ENCODE measurements around the gene HNRNPF.
A peak's percentile ranks its signal among the peaks of the same experiment; 100 is the strongest.

HNRNPF gene

DNA sequence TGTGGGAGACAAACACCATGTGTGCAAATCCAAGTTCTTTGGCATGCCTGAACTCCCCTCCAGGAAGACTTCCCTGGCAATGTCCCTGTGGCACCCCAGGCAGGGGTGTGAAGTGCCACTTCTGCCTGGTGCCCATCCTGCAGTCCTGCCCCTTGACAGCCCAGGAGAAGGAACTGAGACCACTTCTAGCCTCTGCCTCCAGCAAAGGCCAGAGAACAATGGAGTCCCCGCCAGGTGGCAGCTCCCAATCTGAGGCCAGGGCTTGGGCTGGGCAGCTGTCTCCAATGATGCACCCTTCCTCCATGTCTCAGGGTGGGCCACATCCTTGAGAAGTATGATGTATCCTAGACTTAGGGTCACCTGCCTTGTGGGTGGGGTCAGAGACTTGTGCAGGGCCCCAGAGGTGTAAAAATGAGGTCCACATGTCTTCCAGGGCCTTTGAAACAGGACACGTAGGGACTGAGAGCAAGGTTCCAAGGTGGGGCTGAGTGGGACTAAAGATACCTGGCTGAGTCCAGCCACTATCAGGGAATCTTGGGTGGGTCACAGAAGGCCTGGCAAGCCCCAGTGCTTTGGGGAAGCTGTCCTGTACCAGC is 32.1 kb downstream of the HNRNPF start:
- no peak for DNase-seq (ENCODE audit: low read depth, low spot score)

DNA sequence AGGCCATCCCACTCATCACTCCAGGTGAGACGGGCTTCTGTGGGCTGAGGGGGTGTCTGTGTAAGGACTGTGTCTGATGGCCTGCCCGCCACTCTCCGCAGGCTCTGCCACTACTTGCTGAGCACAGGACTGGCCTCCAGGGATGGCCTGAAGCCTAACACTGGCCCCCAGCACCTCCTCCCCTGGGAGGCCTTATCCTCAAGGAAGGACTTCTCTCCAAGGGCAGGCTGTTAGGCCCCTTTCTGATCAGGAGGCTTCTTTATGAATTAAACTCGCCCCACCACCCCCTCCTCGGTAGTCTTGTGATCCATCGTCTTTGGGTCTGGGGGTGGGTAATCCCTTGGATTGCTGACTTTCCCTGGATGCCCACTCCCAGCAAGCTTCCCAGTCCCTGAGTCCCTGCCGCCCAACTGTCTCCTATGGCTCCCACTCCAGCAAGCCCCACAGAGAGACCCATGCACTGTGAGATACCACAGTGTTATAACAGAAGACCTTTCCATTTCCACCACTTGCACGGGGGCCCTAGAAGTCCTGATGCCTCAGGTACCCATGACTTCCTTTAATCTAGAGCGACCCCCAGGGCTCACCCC is 32.8 kb downstream of the HNRNPF start:
- DNase-seq (ENCODE audit: low read depth, low spot score) = no peak

DNA sequence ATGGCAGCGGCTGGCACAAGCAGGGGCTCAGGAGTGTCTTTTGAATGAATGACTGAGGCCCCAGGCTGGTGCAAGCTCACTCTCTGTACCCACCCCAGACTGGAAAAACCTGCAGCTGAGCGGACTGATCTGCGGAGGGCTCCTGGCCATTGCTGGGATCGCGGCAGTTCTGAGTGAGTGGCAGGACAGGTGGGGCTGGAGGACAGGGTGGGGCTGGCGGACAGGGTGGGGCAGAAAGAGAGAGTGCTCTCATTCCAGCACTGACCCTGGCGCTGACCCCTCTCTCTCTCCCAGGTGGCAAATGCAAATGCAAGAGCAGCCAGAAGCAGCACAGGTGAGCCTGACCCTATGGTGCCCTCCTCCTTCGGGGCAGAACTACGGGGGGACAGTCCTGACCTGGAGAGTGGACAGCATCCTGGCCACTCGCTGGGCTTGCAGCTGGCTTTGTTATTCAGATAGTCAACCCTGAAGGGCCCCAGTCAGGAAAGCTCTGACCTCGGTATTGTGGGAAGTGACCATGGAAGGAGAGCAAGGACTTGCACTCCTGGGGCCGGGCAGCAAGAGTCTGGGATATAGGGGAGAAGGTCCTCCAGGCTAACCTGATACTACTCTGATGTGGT is 33.5 kb downstream of the HNRNPF start:
- no peak for DNase-seq (ENCODE audit: low read depth, low spot score)

DNA sequence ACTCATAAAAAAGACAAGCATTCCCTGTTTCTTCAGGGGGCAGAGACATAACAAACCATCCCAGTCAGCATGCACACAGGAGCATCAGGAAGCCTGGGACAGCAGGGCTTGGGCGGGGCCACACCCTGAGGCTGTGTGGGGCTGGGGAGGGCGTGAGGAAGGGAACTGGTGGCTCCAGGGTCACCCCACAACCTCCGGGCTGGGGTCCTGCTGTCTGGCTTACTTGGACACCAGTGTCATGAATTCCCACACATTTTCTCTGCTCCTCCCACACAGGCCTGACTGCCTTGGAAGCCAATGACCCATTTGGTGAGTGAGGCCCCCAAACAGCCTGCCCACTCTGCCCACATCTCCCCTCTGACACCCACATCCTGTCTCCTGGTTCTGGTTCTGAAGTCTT is 34.8 kb downstream of the HNRNPF start:
- no peak for DNase-seq (ENCODE audit: low read depth, low spot score)

DNA sequence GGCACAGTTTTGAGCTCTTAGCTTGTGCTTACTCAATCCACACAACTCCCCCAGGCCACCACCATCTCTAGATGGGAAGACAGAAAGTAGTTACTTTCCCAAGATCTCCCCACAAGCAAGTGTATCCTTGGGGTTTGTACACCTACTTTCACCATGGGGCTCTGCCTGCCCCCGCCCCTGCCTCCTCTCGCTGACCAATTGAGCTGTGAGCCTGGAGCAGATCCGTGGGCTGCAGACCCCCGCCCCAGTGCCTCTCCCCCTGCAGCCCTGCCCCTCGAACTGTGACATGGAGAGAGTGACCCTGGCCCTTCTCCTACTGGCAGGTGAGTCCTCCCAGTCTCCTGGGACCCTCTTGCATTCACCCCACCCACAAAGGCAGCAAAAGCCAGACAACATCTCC is 35.5 kb downstream of the HNRNPF start:
- DNase-seq (ENCODE audit: low read depth, low spot score) = no peak

DNA sequence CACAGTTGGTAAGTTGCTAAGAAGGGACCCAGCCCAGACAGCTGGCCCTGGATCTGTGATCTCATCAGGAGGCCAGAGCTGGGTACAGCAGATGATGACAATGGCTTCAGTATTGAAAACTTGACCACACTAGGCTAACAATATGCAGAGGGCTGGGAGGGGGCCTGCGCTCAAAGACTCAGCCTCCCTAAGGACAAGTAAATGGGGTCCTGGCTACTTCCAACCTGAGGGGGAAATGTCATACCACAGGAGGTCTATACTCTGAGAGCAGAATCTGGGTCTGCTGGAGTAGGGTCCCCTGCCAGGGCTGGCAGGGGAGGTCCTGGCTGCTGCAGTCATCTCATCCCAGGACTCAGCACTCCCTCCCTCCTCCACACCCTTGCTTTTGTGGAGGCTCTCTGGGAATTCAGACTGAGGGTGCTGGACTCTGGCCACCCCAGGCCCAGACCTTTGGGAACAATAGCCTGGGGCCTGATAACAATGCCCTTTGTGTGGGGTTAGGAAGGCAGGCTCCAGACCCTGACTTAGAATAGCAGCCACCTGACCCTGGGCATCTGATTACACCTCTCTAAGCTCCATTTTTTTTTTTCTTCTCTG is 36.1 kb downstream of the HNRNPF start:
- DNase-seq (ENCODE audit: low read depth, low spot score) = no peak

DNA sequence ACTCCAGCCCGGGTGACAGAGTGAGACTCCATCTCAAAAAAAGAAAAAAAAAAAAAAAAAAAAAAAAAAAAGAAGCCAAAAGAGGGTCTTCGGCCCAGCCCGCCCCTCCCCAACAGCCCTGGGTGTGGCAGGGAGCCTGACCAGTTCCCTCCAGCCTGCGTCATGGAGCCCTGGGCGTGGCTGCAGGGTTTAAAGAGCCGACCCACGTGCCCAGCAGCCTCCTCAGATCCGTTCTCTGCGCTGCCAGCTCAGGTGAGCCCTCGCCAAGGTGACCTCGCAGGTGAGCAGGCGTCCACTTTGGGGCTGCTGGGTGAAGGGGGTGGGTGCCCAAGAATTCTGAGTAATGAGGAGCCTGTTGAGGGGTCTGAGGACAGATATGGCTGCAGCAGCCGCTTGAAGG is 37.6 kb downstream of the HNRNPF start, which contains the start of gene FXYD4:
Gene FXYD4, plus strand, starts transcription at position 219 of the 400 bp plus-strand sequence. CDS start 2,111 bp downstream, outside the sequence.
- no peak for DNase-seq (ENCODE audit: low read depth, low spot score)

DNA sequence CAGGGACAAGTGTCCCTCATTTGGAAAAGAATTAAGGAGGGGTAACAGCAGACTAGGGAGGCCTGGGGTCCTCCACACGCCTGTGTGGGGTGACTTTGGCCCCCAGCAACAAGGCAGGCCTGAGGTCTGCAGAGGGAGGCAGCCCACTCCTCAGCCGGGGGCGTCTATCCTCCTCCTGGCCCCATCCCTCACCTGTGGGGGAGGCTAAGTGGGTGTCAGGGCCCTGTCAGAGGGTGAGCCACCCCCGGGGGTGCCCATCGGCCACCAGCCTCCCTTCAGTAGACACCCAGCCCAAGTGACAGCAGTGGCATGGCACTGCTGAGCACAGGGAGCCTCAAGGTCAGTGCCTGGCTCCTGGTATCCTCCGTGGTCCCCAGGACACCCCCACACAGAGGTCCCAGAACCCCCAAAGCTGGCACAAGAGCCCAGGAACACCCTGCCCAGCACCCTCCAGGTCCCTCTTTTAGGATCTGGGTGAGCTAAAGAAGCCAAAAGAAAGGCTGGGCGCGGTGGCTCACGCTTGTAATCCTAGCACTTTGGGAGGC is 38.2 kb downstream of the HNRNPF start:
- no peak for DNase-seq (ENCODE audit: low read depth, low spot score)

DNA sequence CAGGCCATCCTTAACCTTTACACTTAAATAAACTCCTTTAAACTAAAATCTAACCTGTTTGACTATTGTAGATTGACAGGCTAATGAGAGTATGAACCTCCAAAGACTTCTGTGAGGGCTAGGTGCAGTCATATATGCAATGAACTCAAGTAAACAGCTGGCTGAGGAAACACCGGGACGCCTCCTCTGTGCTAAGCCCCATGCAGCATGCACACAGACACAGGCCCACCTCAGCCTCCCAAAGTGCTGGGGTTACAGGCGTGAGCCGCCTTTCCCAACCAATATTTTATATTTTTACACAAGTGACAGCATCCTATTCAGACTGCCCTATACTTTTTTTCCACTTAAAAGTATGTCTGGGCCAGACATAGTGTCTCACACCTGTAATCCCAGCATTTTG is 39.1 kb downstream of the HNRNPF start:
- no peak for DNase-seq (ENCODE audit: low read depth, low spot score)

DNA sequence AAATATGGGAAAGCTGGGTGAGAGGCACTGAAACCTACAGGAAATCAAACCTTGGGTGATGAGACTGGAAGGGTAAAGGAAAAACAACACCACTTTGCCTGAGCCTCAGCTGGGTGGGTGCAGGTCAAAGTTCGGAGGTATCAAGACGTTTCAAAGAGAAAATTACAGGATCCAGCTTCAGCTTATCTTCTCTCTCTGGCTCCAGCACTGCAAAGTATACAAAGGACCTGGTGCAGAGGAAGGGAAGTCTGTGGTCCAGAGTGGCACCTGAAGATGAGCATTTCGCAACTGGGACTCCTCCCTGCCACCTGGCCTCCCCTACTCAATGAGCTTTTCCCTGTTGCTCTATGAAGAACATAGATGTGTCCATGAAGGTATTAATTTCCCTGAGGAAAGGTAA is 44.0 kb downstream of the HNRNPF start:
- DNase-seq (ENCODE audit: low read depth, low spot score) = no peak

DNA sequence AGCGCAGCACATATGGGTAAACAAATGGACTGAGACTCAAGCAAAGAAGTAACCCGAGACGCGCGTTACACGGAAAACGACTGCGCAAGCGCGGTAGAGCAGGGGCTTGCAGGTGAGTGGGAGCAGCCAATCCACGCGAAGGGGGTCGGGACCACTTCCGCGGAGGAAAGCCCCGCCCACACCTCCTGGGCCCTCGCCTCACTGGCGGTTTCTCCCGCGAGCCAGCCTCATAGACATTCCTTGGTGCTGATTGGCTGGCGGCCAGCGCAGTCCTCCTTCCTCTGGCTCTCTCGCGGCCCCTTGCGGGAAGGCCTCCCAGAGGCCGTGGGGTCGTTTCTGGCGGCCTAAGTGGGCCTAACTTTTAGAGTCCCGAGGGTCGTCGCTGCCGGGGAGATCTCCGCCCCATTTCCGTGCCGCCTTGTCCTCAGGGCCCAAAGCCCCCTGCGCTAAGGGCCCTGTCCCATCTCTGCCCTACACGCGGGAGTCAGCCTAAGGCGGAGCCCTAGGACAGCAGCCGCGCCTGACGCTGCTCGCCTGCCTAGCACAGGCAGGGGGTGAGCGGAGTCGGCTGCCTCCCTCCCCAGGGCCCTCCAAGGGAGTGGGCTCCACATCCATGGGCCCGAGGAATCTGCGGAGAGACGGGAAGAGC is 46.7 kb downstream of the HNRNPF start:
- DNase-seq (ENCODE audit: low read depth, low spot score) = peak; percentile 92

DNA sequence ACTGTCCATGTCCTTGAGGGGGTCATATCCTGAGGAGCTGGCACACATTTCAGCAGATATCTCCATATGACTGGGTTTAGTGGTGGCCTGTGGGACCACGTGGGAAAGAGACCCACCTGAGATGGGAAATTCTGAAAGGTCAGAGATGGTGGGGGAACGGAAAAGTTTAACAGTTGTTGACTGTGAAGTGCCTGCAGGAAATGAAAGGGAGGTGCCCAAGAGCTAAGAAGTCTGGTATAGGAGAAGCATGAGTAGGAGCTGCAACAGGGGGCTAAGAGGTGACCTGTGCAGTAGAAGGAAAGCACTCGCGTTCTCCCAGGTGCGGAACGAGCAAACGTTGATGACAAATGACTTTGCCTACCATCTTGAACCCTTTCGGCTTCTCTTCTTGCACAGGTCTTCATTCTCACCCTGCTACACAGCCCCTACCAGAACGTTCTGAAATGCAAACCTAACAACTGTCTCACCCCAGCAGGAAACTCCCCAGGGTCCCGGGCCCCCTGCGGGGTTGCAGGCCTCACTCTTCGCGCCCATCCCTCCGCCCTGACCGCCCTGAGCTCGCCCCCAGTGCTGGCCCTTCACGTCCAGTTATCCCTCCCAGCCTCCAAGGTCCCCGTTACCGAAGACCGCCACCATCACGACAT is 47.3 kb downstream of the HNRNPF start:
- no peak for DNase-seq (ENCODE audit: low read depth, low spot score)

DNA sequence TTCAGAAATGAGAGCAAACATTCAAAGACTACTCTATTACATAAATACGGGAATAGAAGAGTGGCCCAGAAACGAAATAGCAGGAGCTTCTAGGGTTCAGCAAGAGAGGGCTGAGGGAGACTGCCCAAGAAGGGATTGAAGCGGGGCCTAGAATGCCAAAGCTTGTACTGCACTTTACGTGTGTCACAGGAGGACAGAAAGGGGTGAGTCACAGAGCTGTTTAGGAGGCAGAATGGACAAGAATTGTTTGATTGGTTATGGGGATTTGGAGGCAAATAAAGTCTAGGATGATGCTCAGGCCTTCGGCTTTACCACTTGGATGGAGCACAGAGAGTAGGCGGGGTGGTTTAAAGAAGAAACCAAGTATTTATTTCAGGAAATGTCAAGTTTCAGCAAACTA is 48.9 kb downstream of the HNRNPF start:
- no peak for DNase-seq (ENCODE audit: low read depth, low spot score)

DNA sequence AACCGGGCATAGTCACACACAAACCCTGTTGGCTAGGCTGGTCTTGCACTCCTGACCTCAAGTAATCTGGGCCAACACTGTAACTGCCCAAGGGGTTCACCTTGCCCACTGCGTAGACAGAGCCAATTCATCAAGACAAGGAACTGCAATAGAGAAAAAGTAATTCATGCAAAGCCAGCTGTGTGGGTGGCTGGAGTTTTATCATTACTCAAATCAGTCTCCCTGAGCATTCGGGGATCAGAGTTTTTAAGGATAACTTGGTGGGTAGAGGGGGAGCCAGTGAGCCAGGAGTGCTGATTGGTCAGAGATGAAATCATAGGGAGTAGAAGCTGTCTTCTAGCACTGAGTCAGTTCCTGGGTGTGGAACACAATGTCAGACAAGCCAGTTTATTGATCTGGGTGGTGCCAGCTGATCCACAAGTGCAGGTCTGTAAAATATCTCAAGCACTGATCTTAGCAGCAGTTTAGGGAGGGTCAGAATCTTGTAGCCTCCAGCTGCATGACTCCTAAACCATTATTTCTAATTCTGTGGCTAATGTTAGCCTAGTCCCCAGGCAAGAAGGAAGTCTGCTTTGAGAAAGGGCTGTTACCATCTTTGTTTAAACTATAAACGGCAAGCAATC is 53.1 kb downstream of the HNRNPF start:
- no peak for DNase-seq (ENCODE audit: low read depth, low spot score)

DNA sequence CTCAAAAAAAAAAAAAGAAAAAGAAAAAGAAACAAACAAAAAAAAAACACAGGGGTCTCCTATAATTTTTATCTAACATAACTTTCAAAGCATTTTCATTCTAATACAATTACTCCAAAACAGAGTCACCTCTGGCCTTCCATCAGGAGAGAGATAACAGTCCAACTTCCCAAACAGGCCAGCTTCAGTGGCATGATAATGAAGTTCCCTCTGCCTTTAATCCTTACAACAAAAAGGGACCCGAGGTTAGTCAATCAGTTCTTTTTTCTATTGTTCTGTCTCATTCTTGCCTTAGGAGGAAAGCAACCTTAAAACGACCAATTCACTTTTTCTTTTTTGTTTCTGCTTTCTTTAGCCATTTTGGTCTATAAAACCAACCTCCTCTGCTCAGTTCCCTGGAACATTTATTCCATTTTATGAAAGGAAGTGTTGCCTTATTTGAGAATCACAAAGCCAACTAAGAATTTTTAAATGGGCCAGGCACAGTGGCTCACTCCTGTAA is 54.1 kb downstream of the HNRNPF start:
- DNase-seq (ENCODE audit: low read depth, low spot score) = no peak

DNA sequence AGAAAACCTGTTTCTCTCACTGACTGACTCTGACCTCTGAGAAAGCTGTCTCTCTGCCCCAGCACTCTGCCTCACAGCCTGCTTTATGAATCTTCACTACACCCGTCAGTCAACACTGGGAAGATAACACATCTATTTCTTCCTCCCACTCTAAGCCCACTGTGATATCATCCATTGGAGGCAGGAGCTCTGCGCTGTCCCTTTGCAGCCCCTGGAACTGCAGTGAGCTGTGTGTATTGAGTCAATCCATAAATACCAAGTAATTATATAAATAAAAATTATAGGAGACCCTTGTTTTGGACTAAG is 54.7 kb downstream of the HNRNPF start:
- DNase-seq (ENCODE audit: low read depth, low spot score) = no peak

DNA sequence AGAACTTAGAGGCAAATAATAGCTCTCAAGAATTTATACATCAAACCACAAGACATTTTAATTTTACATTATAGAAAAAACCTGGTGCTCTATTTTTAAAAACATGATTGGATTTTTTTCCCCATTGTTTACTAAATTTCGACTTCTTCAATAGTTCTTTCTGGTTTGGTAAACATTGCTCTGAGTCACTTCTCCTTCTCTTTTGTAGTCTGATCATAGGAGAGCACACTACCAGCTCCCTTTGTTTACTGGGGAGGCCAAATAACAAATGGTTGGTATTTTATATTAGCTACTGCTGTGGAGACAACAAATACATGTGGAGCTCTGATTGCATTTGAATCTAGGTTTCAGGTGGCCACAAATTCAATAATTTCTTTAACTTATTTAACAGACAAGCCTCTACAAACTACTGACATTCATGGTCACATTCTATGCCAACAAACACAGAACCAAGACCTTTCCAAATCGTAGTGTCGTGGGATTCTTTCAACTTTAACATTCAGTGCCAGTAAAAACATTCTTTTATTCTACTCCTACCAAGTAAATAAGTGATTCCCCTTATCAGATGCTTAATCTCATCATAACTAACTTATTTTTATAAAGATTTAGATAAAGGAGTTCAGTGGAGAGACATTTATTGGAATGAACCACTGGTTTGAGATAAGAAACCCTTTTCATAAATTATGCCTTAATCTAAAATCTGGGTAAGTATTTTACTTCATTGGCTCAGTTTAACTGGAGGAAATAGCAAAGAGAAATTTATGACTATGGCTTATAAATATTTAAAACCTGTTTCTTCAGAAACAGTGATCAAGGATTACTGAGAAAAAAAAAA is 55.3 kb downstream of the HNRNPF start:
- DNase-seq (ENCODE audit: low read depth, low spot score) = no peak

DNA sequence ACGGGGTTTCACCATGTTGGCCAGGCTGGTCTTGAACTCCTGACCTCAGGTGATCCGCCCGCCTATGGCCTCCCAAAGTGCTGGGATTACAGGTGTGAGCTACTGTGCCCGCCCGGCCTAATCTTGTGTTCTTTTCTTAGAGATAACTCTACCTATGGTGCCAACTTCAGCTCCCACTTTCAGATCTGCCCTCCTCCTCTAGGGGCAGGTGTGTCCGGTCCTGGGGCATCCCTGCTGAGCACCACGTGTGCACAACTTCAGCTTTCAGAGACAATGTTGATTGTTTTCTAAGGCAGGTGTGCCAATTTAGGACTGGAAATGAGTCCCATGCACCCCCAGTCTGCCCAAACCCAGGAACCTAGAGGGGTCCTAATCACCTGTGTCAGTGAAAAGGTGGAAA is 56.0 kb downstream of the HNRNPF start:
- DNase-seq (ENCODE audit: low read depth, low spot score) = no peak

DNA sequence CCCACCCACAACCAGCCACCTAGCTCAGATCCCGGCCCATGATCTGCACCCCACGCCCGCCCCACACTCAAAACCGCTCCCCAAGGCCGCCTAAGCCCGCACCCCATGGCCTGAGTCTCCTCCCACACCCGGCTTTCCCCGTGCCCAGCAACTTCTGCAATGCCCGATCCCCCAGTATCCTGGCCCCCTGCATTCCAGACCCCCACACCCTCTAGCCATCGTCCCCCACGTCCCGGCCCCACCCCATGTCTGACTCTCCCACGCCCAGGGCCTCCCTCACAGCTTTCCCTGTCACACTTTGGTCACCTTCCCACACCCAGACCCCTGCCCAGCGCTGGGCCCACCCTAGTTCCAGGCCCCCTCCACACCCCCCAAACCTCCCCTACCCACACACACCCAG is 57.7 kb downstream of the HNRNPF start:
- no peak for DNase-seq (ENCODE audit: low read depth, low spot score)

DNA sequence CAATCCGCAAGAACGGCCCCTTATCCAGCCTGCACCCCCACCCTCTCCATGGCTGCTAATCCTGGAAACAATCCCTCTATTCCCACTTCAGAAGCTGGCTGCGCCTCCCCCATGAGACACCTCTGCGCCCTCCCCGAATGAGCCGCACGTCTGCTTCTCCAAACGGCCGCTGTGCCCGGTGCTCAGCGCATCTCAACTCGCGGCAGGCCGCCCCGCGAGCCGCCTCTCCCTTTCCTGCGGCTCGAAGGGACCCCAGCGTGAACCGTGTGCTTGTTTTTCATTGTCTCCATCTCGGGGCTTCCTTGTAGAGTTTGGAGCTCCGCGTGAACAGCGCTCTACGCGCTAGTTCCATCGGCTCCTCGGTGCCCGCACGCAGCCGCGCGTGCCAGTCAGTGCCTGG is 58.3 kb downstream of the HNRNPF start:
- DNase-seq (ENCODE audit: low read depth, low spot score) = no peak

Data from activated CD4-positive, CD25-positive, alpha-beta regulatory T cell treated with anti-CD3 and anti-CD28 coated beads, Interleukin-2, amount 50 U/mL, for 16 hours (primary cell).